COR-L47 (cell line): ENCODE results near the gene CIDEB.
"Not testable (repeated sequence)": the region's sequence is repeated elsewhere in the genome, so short reads cannot be mapped to it uniquely, and the experiment has no call there.

ENCODE experiments used
- DNase-seq: peaks from one replicate; lab custom pipeline; 2025; lab: John Stamatoyannopoulos, UW

CIDEB gene, protein sequence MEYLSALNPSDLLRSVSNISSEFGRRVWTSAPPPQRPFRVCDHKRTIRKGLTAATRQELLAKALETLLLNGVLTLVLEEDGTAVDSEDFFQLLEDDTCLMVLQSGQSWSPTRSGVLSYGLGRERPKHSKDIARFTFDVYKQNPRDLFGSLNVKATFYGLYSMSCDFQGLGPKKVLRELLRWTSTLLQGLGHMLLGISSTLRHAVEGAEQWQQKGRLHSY

DNA sequence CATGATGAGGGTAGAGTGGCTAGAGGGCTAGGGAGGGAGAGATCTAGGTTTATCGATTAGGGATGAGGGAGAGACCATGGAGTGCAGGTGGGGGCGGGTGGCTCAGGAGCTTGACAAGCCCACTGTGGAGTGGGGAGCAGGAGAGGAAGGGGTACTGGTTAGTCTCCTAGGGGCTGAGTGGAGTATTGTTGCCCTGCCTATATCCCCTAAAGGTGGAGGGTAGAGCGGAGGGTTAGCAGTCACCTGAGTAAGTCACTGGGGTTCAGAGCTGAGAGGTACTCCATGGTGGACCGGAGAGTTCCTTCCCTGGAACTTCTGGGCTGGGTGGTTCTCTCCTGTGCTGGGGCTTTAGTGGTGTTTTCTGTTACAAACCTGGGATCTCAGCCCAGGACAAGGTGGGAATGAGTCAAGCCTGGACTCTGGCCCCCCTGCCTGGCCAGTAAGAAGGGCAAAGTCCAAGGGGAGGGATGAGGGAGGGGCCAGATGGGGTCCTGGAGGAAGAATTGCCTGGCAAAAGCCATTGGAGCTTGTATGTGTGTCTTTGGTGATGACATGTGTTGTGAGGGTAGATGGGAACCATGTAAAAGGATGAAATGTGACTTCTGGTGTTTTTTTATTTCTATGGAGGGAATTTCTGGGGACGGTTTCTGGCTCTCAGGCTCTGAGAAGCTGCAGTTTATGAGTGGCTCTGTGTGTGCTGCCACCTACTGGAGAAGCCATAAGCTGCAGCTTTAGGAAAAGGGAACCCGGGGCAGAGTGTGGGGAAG is at the start of gene CIDEB:
TSS of gene CIDEB (minus strand) at position 403 of the 767 bp plus-strand sequence. CDS start at position 284, 119 bp downstream.
- peak; percentile 37 for DNase-seq

DNA sequence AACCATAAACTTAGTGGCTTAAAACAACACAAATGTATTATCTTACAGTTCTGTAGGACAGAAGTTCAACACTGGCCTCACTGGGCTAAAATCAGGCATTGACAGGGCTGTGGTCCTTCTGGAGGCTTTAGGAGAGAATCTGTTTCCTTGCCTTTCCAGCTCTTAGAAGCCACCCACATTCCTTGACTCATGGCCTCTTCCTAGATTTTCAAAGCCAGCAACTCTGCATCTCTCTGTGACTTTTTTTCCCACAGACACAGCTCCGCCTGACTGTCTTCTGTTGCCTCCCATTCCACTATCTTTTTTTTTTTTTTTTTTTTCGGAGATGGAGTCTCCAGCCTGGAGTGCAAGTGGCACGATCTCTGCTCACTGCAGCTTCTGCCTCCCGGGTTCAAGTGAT is 48.4 kb upstream of the CIDEB start:
- DNase-seq, result no peak

DNA sequence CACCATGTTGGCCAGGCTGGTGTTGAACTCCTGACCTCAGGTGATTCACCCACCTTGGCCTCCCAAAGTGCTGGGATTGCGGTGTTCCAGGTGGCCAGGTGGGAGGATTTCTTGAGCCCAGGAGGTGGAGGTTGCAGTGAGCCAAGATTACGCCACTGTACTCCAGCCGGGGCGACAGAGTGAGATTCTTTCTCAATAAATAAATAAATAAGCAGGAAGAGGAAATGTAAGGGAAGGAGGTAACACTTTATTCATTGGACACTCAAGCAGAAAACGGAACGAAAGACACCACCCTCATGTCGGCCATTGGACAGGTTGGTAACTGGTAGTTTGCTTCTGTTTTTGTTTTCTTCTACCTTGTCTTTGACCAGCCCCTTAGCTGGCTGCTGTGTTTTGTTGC is 47.2 kb upstream of the CIDEB start:
- DNase-seq, result no peak

DNA sequence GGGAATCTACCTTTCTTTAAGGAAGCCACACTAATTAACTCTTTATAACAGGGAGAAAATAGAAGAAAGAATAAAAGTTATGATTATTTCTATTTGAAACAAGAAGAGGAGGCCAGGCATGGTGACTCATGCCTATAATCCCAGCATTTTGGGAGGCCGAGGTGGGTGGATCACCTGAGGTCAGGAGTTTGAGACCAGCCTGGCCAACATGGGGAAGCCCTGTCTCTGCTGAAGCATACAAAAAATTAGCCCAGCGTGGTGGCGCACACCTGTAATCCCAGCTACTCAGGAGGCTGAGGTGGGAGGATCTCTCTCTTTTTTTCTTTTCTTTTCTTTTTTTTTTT is 46.7 kb upstream of the CIDEB start:
- DNase-seq, result not testable (repeated sequence)

DNA sequence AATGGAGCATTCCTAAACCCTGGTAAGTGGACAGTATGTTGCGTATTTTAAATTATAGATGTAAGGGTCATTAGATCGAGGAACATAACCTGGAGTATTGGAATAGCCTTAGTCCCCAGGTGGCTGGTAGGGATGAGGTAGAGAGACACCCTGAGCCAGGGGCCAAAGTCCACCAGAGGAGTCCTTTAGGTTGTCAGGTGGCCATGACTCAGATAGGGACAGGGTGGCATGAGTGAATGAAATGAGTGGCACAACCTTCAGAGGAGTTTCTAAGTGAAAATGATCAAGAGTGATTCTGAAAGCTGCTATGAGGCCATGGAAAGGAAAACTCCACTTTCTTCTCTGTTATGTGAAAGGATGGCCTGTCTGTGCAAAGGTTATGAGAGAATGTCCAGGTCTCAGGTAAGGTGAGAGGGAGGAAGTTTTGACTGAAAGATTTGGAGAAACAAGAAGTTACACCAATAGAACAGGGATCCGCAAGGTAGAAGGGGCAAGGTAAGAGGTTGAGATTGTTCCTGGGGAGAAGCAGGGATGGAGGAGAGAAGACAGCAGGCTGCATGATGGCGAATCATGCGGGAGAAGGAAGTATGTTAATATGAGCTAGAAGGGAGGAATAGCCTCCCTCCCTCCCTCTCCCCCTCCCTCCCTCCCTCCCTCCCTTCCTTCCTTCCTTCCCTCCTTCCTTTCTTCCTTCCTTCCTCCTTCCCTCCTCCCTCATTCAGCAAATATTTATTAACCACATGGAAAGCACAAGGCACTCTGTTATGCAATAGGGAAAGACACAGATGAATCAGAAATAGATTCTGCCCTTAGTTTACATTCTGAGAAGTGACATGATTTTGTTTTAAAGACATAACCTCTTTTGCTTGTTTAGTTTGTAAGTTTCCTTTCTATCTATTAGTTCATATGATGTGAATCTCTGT is 46.0 kb upstream of the CIDEB start:
- no peak for DNase-seq

DNA sequence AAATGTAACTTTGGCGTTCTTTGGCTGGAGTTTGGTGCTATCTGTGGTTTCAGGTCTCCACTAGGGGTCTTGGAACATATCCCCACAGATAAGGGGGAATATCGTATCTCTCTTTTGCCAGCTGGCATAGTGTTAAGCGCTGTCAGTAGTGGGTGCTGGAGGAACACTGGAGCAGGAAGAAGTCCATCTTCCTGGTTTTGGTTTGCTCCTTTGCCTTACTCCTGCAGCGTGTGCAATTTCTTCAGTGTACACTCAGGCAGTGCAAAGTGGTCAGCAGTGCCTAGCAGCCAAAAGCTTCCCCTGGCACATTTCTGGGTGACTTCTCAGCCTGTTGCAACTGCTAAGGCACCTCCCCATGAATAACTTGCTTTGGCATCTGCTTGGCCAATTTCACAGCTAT is 43.7 kb upstream of the CIDEB start:
- peak; percentile 12 for DNase-seq

DNA sequence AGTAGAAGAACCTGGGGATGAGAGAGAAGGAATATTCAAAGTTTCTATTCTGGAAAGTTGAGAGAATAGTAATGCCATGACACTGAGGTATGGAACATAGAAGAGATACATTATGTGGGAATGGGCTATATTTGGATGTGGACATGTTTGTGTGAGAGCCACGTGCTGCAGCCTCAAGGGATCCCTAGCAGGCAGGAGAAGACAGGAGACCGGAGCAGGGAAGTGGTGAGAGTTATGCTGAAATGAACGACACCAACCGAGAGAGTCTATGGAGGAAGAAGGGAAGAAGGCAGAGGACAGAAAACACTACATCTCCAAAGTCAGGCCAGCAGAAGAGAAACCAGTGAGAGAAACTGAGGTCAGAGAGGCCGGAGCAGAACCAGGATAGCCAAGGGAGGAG is 42.0 kb upstream of the CIDEB start:
- DNase-seq, result no peak

DNA sequence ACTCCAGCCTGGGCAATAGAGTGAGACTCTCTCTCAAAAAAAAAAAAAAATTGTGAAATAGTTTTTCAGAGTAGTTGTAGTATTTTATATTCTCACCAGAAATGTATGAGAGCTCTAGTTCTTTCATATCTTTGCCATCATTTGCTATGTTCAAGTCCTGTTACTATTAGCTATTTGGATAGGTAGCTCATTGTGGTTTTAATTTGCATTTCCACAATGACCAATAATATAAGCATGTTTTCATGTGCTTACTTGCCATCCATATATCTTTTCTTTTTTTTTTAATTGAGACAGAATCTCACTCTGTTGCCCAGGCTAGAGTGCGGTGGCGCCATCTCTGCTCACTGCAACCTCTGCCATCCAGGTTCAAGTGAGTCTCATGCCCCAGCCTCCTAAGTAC is 40.4 kb upstream of the CIDEB start:
- no peak for DNase-seq

DNA sequence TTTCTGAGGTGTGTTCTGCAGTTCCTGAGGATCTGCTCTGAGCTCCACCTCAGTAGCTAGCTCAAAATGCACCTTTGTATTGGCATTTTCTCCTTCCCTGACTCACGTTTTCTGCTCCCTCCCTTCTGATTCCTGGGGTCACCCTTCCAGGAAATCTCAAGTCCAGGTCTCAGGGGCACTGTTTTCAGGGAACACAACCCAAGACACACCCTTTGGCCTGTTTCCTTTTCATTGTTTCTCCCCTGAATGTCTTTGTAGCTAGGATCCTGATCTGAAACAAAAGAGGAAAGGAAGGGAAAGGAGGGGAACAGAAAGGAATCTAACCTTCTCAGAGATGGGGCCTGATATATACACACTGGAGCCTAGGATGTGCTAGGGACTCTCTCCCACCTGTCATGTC is 39.4 kb upstream of the CIDEB start:
- DNase-seq, result no peak

DNA sequence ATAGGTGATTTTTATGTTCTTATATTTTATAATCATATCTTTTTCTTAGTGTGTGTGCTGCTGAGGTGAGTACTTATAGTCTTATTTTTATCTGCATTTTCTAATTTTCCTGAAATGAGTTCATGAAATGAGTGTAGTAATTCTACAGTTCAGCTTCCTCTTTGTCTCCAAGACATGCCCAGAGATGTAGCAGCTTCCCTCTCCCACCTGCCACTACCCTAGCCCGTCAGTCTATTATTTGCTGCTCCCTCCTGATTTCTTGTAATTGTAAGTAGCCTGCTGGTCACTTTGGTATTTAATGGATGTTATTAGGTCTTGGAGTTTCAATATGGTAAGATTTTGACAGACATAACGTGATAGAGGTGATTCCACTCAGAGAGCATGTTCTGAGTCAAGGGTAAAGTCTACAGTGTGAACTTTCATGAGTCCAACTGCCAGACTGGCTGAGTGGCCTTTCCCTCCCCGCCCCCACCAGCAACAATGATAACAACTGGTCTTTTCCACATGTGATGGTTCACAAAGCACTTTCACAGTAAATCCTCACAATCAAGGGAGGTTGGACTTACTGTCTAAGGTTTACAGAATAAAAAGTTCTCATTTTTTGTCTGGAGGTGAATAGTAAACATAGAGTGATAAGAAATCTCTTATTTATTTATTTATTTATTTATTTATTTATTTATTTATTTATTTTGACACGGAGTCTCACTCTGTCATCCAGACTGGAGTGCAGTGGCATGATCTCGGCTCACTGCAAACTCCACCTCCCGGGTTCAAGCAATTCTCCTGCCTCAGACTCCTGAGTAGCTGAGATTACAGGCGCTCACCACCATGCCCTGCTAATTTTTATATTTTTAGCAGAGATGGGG is 36.3 kb upstream of the CIDEB start:
- no peak for DNase-seq

DNA sequence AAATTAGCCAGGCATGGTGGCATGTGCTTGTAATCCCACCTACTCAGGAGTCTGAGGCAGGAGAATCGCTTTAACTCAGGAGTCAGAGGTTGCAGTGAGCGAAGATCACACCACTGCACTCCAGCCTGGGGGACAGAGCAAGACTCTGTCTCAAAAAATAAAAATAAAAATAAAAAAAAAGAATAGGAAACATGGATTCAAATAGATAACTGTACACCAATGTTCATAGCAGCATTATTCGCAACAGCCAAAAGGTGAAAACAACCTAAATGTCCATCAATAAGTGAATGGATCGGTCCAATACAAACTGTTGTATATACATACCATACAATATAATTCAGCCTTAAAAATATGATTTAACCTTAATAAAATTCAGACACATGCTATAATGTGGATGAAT is 35.1 kb upstream of the CIDEB start:
- DNase-seq, result no peak

DNA sequence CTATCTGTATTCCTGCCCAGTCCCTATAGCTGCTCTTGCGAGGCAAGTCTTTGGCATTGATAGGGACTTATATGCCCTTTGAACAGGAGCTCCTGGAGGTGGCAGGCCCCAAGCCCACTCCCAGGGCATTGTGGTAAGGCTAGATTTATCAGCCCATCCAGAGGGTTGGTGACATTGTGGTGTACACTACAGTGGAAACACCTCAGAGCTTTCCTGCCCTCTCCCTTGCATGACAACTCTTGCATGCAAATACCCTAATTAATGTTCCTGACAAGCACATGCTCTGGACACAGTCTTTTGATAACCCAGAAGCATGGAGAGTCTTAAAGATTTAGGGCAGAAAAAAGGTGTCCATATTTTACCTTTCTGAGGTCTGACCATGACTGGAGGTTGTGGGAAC is 32.8 kb upstream of the CIDEB start:
- no peak for DNase-seq

DNA sequence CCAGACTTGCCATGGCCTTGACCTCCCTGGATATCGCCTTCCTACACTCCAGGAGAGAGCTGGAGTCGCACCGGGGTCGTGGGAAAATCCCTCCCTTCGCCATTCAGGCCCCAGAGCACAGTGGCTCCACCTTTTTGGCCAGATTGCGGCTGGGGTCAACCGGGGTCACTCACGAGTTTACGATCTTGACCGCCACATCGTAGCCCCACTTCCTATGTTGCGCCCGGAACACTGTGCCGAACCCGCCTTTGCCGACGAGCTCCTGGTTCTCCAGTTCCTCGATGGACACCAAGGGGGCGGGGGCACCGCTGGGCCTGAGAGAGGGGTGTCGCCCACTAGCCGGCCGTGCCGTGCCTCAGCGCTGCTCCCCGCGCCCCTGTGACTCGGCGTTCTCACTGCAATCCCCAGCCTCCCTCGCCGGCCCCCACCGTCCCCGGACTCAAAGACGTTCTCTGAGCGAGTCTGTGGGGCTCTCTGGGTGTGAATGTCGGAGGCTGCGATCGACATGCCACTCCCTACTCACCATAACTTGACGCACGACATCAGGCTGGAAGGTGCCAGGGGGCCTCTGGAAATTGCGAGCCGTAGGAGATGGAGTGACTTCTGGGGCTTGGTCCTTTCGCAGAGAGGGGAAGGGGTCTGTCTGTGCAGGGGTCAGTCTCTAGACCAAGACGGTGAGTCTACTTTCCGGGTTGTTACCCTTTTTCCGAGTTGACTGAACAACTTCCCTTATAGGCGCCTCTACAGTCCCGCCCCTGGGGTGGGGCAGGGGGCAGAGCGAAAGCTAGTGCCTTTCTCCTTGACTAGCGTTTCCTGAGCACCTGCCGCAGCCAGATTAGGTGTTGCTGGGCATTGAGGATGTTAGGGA is 31.7 kb upstream of the CIDEB start, which contains the start of gene RIPK3:
TSS of gene RIPK3 (minus strand) at position 708 of the 868 bp plus-strand sequence. CDS start at position 543, 165 bp downstream.
- DNase-seq, result no peak

DNA sequence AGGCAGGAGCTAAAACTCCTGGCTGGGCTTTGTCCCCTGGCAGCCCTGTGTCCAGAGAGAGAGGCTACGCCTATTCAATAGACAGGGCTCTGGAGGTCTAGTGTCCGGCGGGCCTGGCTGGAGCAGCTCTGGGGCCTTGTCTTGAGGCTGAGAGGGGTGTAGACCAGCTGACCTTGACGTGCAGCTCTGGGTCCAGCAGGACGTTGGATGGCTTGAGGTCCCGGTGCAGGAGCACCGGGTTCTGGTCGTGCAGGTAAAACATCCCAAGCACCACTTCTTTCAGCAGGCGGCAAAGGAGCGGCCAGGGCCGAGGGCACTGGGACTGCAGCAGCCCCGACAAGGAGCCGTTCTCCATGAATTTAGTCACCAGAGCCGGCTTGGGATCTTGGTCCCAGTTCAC is 31.1 kb upstream of the CIDEB start:
- DNase-seq, result no peak

DNA sequence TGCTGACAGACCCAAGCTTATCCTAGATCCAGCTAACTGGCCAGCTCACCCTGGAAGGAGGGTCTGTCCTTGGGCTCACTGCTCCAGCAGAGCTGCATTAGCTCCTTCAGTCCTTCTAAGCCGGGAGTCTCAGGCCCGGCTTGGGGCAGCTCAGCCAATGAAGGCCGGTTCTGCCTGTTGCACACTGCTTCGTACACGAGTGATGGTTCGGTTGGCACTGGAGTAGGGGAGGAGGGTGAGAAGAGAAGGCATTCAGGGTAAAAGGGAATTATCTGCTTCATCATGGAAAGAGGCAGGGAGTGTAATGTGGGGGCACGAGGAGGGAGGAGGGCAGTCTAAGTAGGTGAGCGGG is 30.0 kb upstream of the CIDEB start:
- no peak for DNase-seq

DNA sequence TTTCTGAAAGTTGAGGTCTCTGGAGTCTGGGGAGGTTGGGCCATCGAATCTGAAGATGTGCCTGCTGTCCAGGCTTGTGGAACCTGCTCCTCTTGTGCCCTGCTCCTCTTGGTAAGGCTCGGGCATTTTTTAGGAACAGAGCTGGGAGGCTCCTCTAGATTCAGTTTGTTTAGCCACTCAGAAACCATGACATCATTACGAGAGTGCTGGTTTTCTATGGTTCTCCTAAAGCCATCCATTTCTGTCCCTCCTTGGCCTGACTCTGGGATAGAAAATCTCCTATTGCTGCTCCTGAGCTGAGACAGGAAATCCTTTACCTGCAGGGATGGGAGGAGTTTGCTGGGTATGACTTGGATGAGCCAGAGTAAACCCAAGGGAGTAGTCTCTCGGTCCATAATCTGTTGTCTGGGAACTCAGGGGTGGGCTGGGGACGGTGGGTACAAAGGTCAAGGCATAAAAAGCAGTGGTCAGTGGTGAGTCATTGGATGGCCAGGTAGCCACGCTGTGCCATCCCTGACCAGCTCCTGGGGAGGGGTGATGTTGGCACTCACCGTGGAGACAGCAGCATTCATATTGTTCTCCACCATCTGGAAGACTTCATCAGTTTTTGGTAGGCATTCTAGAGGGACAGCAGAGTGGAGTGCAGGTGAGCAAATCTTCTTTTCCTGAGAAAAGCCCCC is 29.5 kb upstream of the CIDEB start:
- DNase-seq, result no peak

DNA sequence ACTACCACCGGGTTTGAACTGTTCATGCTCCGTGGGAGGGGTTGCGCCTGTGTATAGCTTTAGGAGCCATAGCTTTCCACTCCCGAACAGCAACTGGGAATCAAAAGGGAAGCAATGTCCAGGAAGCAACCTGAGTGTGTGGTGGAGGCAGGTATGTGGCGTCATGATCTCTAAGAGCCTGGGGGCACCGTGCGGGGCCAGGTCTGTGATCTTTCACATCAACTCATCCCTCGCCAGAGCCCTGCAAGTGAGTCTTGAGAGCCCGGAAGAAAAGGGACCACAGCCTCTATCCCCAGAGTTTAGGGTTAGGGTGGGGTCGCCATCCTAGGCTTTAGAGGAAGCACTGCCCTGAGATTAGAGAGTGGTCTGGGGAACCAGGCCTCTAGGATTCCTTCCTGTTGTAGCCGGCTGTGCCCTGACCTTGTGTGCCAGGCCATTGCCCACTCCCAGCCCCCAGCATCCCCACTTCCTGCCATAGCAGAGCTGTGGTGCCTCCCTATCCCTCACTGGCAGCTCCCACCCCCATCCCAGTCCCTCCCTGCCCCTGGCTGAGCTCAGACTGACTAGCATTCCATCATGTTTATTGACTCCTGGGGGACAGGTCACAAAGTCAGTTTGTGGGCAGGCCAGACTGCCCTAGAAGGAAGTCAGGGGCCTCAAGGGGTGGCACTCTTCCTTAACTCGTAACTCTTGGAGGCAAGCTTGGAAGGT is 27.8 kb upstream of the CIDEB start:
- no peak for DNase-seq

DNA sequence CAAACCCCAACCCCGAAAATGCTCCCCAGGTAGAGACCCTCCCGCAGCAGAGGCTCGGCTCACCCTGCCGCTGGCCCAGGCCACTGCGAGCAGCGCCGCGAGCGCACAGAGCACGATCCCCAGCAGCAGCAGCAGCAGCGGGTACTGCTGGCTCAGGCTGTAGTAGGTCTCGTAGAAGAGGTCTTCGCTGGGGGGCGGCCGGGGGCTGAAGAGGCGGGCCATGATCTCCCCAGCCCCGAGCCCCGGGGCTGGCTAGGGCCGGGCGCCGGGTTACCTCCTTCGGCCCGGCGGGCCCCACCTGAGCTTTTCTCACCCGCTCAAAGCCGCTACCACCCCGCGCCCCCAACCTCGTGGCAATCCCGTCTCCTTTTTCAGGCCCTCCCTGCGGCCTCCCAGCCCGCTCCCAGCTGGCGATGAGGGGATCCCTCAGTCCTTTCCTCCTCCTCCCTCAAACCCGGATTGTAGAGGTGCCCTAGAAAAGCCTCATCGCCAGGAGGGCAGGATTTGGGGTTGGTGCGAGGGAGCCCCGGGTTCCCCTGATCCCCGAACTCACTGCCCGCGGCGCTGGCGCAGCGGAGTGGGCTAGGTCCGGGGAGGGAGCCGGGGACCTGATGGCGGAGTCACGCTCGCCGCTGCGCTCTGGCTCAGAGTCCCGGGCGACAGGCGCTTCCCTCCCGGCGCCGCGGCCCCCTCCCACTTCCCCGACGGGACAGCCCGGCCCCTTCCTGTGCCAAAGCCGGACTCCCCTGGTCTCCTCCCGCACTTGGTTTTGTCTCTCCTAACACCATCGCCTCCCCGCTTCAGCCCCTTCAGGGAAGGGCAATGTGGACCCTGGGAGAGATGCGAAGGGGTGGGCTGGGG is 26.9 kb upstream of the CIDEB start, which contains the start of gene ADCY4:
TSS of gene ADCY4 (minus strand) at position 641 of the 861 bp plus-strand sequence. CDS start at position 222, 419 bp downstream.
- DNase-seq, result no peak
